Mesothelial cell of epicardium (in vitro differentiated cells): ENCODE measurements around the gene ZFP92. TPM values are rescaled to one million over a fixed set of nuclear protein-coding genes. Genes with fewer than 3 reads are reported as not detected.
"Not testable (repeated sequence)": the region's sequence is repeated elsewhere in the genome, so short reads cannot be mapped to it uniquely, and the experiment has no call there.

Source experiments
- DNase-seq, 2 experiments: peaks; one replicate each; pipeline ENCODE4 v3.0.0; 2021; ENCODE audit warnings: low spot score in 2 of 2; ENCODE audit not compliant: unreplicated experiment in 2 of 2
- H3K27ac Mint-ChIP-seq: 2 replicates; pipeline ENCODE4 v1.8.0; 2021; ENCODE audit warnings: mixed read lengths
- H3K27me3 Mint-ChIP-seq: 2 replicates; pipeline ENCODE4 v1.8.0; 2021; ENCODE audit warnings: low read depth, mixed read lengths
- H3K36me3 Mint-ChIP-seq: 2 replicates; pipeline ENCODE4 v1.8.0; 2021; ENCODE audit warnings: mixed read lengths
- H3K4me1 Mint-ChIP-seq: 2 replicates; pipeline ENCODE4 v1.8.0; 2021; ENCODE audit warnings: mixed read lengths
- H3K4me3 Mint-ChIP-seq: 2 replicates; pipeline ENCODE4 v1.8.0; 2021; ENCODE audit warnings: mild to moderate bottlenecking, moderate library complexity, mixed read lengths
- H3K9me3 Mint-ChIP-seq: 2 replicates; pipeline ENCODE4 v1.8.0; 2021; ENCODE audit warnings: mixed read lengths
- CTCF ChIP-seq: fragments of 200-600 bp; sonication (generic); IDR thresholded peaks from one replicate; pipeline ENCODE4 v1.5.0; 2021; ENCODE audit warnings: antibody characterized with exemption; ENCODE audit not compliant: unreplicated experiment
- total RNA-seq: library from RNA; stranded (reverse); gene quantifications from 3 replicates; pipeline ENCODE4 v1.2.1, GENCODE V29; 2021

ZFP92 gene
- total RNA-seq, 1 donor from 2014 or later: 1.3 TPM

DNA sequence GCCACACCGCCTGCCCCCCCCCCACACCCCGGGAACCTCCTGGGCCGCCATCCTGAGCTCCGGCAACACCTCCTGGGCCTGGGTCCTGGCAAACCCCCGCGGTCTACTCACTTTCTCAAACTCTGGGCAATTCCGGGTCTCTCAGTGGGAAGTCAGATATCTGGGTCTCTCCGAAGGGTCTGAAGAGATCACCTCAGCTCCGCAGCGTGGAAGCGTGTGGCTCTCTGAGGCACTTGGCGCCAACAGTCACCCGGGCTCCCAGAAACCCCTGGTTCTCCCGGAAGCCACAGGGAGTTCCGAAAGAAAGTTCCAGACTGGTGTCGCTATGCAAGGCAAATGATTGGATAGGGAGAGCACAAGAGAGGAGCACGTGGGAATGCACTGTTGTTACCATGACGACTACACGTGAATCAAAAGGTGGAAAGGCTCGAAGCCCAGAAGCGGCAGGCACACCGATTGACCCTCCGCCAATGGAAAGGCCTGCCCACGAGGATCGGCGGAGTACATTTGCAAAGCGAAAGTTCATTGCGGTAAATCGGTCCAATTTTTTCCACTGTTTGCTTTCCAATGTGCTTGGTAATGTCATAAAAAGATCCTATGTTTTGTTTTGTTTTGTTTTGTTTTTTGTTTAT lies 10.0 kb upstream of the ZFP92 start, which contains the start of gene PNMA6E:
TSS of gene PNMA6E (minus strand) at position 218 of the 632 bp plus-strand sequence. CDS start 2,501 bp downstream, outside the sequence.
- Mint-ChIP-seq H3K27ac (no peak within 1 kb of the TSS), H3K4me3 (no peak within 1 kb of the TSS), H3K27me3 (peaks cover 29% of the 10 kb centered on the region), H3K4me1 (no peaks in the 10 kb centered on the region), H3K9me3 (peaks cover 19% of the 10 kb centered on the region), H3K36me3 (peaks cover 3% of the 10 kb centered on the region)
- DNase-seq: no peak
- no peak for TF ChIP-seq CTCF

DNA sequence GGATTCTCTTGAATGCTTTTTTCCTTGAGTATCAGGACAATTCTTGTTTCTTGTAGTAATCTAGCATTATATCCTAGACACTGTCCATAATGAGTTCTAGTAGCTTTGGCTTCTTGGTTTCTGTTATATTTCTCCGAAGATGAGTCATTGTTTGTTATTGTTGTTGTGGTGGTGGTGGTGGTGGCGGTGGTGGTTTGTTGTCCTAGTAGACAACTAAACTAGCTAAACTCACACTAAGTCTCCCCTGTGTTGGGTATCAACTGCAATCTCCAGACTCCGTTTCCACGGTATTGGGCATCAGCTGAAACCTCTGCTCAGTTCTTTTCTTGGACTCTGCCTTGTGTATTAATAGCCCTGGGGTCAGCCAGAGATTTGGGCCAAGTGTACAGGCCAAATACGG lies 6.9 kb upstream of the ZFP92 start:
- Mint-ChIP-seq H3K9me3 (peaks cover 19% of the 10 kb centered on the region), H3K27me3 (peaks cover 27% of the 10 kb centered on the region)
- not testable (repeated sequence) for DNase-seq, H3K4me1 Mint-ChIP-seq, H3K36me3 Mint-ChIP-seq, H3K27ac Mint-ChIP-seq, H3K4me3 Mint-ChIP-seq

DNA sequence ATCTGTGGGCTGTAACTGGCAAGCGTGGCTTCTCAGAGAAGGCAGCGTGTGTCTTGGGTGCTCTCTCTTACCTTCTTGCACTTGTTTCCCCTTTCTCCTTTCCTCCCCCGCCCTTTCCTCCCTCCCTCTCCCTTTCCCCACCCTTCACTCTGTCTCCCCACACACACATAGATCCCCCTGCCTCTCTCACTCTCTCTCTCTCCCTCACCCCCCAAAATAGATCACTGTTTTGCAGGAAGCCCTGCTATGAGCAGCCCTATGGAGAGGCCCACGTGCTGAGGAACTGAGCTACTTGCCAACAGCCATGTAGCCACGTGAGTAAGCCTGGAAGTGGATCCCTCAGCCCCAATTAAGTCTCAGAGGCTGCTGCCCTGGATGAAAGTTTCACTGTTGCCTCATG lies 5.8 kb upstream of the ZFP92 start:
- H3K36me3 Mint-ChIP-seq: peaks cover 3% of the 10 kb centered on the region
- no peak overlapping the region for H3K27ac Mint-ChIP-seq
- no peak for TF ChIP-seq CTCF
- peaks cover 27% of the 10 kb centered on the region for H3K27me3 Mint-ChIP-seq
- peaks cover 2% of the 10 kb centered on the region for H3K4me1 Mint-ChIP-seq
- no peak for DNase-seq
- H3K4me3 Mint-ChIP-seq: no peak overlapping the region
- H3K9me3 Mint-ChIP-seq: peaks cover 19% of the 10 kb centered on the region

DNA sequence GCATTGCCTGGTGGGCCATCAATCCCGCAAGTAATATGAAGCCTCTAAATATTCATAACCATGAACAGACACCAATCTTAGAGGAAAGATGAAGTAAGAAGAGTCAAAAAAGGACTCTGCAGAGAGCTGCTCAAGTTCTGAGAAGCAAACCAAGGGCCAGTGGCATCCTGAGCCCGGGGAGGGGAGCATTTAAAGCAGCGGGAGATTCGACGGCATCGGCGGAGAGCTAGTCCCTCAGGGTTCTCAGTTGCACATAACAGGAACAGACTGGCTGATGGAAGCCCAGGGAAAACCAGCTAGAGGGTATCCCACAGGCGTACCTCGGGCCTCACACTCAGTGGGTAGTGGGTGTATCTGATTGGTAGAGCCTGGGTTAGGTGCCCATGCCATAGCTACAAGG lies 5.3 kb upstream of the ZFP92 start:
- Mint-ChIP-seq H3K4me1 (peaks cover 6% of the 10 kb centered on the region), H3K4me3 (no peak overlapping the region), H3K9me3 (peaks cover 23% of the 10 kb centered on the region), H3K36me3 (peaks cover 3% of the 10 kb centered on the region), H3K27ac (no peak overlapping the region), H3K27me3 (peaks cover 30% of the 10 kb centered on the region)
- no peak for DNase-seq
- no peak for TF ChIP-seq CTCF

GRCh38 chrX:153406903-153407302 lies 4.4 kb upstream of the ZFP92 start:
- Mint-ChIP-seq H3K9me3 (peaks cover 16% of the 10 kb centered on the region), H3K27me3 (peaks cover 32% of the 10 kb centered on the region), H3K4me1 (peaks cover 8% of the 10 kb centered on the region), H3K36me3 (peaks cover 3% of the 10 kb centered on the region), H3K27ac (no peak overlapping the region), H3K4me3 (no peak overlapping the region)
- no peak for TF ChIP-seq CTCF
- DNase-seq: no peak

GRCh38 chrX:153407736-153408135 lies 3.5 kb upstream of the ZFP92 start:
- no peaks in the 10 kb centered on the region for H3K36me3 Mint-ChIP-seq

More at GRCh38 chrX:153407736-153408135, 3.5 kb upstream of the ZFP92 start:
- Mint-ChIP-seq H3K9me3 (peaks cover 11% of the 10 kb centered on the region), H3K27ac (no peak overlapping the region), H3K27me3 (peaks cover 33% of the 10 kb centered on the region), H3K4me1 (peaks cover 14% of the 10 kb centered on the region), H3K4me3 (no peak overlapping the region)
- TF ChIP-seq CTCF: no peak
- DNase-seq: no peak
